ENCODE results near the gene MCF2L.

GRCh38 chr13:112959206-112959605 lies 9.8 kb upstream of the MCF2L start:
- TF ChIP-seq CTCF (IDR thresholded peaks at IDR 0.05; ENCODE audit: insufficient read depth, low read length) (no peak), GABPA (IDR thresholded peaks at IDR 0.05; ENCODE audit: low read depth) (no peak), POLR2AphosphoS5 (IDR thresholded peaks at IDR 0.05; ENCODE audit: low read depth) (no peak), REST (IDR thresholded peaks at IDR 0.05; ENCODE audit: insufficient replicate concordance, low read depth) (no peak)

All from HL-60 (cell line).